Suprapubic skin (tissue), 4 donors: Measurements from ENCODE around the gene SVIL. TPM values are rescaled to one million over a fixed set of nuclear protein-coding genes. Genes with fewer than 3 reads are reported as not detected.

Experiments used
- DNase-seq, 2 donors: peaks; one replicate each; pipeline ENCODE4 v3.0.0-alpha.2; 2019; ENCODE audit warnings: low spot score in 2 of 2
- H3K27ac ChIP-seq: fragments of 200-600 bp; sonication (generic); one replicate; pipeline ENCODE4 v1.5.1; 2019
- H3K27me3 ChIP-seq: fragments of 200-600 bp; sonication (generic); one replicate; pipeline ENCODE4 v1.5.1; 2019
- H3K36me3 ChIP-seq: fragments of 200-600 bp; sonication (generic); one replicate; pipeline ENCODE4 v1.5.1; 2019
- H3K4me1 ChIP-seq: fragments of 200-600 bp; sonication (generic); one replicate; pipeline ENCODE4 v1.5.1; 2019
- H3K4me3 ChIP-seq: fragments of 200-600 bp; sonication (generic); one replicate; pipeline ENCODE4 v1.5.1; 2019; ENCODE audit warnings: mild to moderate bottlenecking
- H3K9me3 ChIP-seq: fragments of 200-600 bp; sonication (generic); one replicate; pipeline ENCODE4 v1.5.1; 2019
- EP300 ChIP-seq: sonication (generic); formaldehyde crosslinking; IDR thresholded peaks from one replicate; pipeline ENCODE4 v1.6.1; 2017; ENCODE audit warnings: antibody characterized with exemption
- POLR2A ChIP-seq, 2 donors: fragments of 450-650 bp; IDR thresholded peaks; one replicate each; pipeline ENCODE4 v1.6.1; 2017; ENCODE audit warnings: antibody characterized with exemption in 2 of 2, mild to moderate bottlenecking in 2 of 2, moderate library complexity in 2 of 2
- POLR2AphosphoS5 ChIP-seq, 3 donors: sonication (generic); formaldehyde crosslinking; IDR thresholded peaks; one replicate each; pipeline ENCODE4 v1.6.1; 2017; ENCODE audit warnings: antibody characterized with exemption in 3 of 3
- whole genome bisulfite sequencing: methylation state at CpG from one replicate; pipeline ENCODE4 v1.1.5; 2018; 5-methylcytosine and 5-hydroxymethylcytosine counted together
- total RNA-seq, 4 donors: library from RNA; depleted of rRNA; stranded (reverse); fragments of >200 nt; gene quantifications; one replicate each; pipeline ENCODE4 v1.1.0, GENCODE V29; 2016
- TF ChIP-seq, protein P1 (sequence below), 2 donors: fragments of 200-600 bp in 1 of 2; fragments of 450-650 bp in 1 of 2; sonication (generic) in 1 of 2; IDR thresholded peaks; one replicate each; pipeline ENCODE4 v1.5.1; 2016 to 2019; ENCODE audit warnings: antibody characterized with exemption in 2 of 2, mild to moderate bottlenecking in 1 of 2, moderate library complexity in 1 of 2

SVIL gene
- total RNA-seq, 4 donors from 2014 or later, result 52.9 to 129 (median 72.1) TPM

DNA sequence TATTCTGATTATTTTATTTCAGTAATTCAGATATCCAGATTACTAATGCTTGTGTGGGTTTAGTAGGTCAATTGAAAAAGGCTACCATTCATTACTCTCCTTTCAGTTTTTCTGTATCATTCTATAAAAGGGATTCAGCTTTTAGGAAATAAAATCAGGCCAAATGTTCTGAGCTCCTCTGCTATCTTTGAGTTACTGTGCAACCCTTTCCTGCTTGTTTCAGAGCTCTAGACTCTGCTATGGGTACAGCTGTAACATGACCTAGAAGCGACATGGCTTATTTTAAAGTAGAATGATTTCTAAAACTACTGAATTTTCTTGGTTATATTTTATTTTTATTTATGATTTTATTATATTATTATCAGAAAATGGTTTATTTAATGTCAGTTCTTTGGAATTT, 203.1 kb downstream of the SVIL start:
- WGBS, result 97% methylated on average over 1 of the region's 1 CpG
- no peak for DNase-seq

DNA sequence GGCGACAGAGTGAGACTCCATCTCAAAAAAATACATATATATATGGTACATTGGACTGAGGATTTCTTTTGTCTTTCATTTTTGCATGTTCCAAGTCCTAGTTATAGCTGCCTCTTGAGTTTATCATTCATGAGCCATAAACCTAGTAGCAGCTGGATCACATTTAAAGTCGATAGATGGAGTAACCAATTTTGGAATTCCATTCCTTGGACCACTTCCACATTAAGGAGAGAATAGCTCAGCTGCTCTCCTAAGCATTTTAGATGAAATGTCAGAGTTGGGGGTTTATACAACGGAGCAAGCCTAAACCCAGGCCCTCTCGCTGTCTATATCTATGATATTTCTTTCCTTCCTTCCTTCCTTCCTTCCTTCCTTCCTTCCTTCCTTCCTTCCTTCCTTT, 204.7 kb downstream of the SVIL start:
- no peak for TF ChIP-seq POLR2A (IDR thresholded peaks at IDR 0.05)
- TF ChIP-seq, protein P1, sequence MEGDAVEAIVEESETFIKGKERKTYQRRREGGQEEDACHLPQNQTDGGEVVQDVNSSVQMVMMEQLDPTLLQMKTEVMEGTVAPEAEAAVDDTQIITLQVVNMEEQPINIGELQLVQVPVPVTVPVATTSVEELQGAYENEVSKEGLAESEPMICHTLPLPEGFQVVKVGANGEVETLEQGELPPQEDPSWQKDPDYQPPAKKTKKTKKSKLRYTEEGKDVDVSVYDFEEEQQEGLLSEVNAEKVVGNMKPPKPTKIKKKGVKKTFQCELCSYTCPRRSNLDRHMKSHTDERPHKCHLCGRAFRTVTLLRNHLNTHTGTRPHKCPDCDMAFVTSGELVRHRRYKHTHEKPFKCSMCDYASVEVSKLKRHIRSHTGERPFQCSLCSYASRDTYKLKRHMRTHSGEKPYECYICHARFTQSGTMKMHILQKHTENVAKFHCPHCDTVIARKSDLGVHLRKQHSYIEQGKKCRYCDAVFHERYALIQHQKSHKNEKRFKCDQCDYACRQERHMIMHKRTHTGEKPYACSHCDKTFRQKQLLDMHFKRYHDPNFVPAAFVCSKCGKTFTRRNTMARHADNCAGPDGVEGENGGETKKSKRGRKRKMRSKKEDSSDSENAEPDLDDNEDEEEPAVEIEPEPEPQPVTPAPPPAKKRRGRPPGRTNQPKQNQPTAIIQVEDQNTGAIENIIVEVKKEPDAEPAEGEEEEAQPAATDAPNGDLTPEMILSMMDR (IDR thresholded peaks at IDR 0.05), result no peak
- TF ChIP-seq EP300, result no peak
- TF ChIP-seq POLR2AphosphoS5 (IDR thresholded peaks at IDR 0.05), result no peak
- 70% methylated on average over 4 of the region's 4 CpGs for WGBS
- Histone ChIP-seq H3K36me3 (peaks cover 2% of the 10 kb centered on the region), H3K27ac (no peak overlapping the region), H3K27me3 (no peaks in the 10 kb centered on the region), H3K4me1 (no peaks in the 10 kb centered on the region), H3K4me3 (no peak overlapping the region), H3K9me3 (no peaks in the 10 kb centered on the region)
- no peak for DNase-seq

More for the DNA sequence above, 203.1 kb downstream of the SVIL start:
- no peak overlapping the region for H3K4me3 ChIP-seq
- no peak overlapping the region for H3K27ac ChIP-seq
- H3K36me3 ChIP-seq, result no peaks in the 10 kb centered on the region
- H3K4me1 ChIP-seq, result no peaks in the 10 kb centered on the region
- TF ChIP-seq, protein P1 (IDR thresholded peaks at IDR 0.05), result no peak
- TF ChIP-seq EP300, result no peak
- TF ChIP-seq POLR2AphosphoS5 (IDR thresholded peaks at IDR 0.05), result no peak
- no peak for TF ChIP-seq POLR2A (IDR thresholded peaks at IDR 0.05)
- H3K27me3 ChIP-seq, result no peaks in the 10 kb centered on the region
- no peaks in the 10 kb centered on the region for H3K9me3 ChIP-seq

DNA sequence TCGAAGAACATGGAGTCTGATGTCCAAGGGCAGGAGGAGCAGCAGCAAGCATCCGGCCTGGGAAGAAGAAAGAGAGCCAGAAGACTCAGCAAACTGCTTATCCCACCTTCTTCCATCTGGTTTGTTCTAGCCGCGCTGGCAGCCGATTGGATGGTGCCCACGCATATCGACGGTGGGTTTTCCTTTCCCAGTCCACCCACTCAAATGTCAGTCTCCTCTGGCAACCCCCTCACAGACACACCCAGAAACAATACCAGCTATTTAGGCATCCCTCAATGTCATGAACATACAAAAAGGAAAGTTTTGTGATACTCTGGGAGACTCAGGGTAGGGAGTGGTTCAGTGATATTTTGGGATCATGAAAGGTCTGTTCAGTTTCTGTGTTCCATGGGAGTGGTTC, 206.3 kb downstream of the SVIL start:
- H3K9me3 ChIP-seq, result no peaks in the 10 kb centered on the region
- H3K27me3 ChIP-seq, result no peaks in the 10 kb centered on the region
- peaks cover 9% of the 10 kb centered on the region for H3K36me3 ChIP-seq
- TF ChIP-seq EP300 (no peak), POLR2A (IDR thresholded peaks at IDR 0.05) (no peak), POLR2AphosphoS5 (IDR thresholded peaks at IDR 0.05) (no peak)
- TF ChIP-seq, protein P1 (IDR thresholded peaks at IDR 0.05), result no peak
- no peaks in the 10 kb centered on the region for H3K4me1 ChIP-seq
- no peak overlapping the region for H3K4me3 ChIP-seq
- DNase-seq, result no peak
- 86% methylated on average over 8 of the region's 8 CpGs for WGBS
- no peak overlapping the region for H3K27ac ChIP-seq

DNA sequence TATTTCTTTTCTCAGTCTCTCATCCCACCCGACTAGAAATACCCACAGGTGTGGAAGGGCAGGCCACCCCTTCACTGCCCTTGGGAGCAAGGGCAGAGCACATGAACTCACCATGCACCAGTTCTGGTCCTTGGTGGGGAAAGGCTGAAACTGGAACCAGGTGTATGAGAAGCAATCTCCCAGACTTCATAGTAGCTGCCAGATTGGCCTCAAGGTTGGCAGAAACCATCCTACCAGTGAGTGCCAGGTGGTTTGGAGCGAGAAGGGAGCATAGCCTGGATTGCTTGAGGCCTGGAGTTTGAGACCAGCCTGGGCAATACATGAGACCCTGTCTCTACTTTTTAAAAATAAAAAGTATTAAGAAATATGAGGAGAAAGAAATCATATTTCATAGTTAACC, 207.1 kb downstream of the SVIL start:
- no peak for TF ChIP-seq POLR2A (IDR thresholded peaks at IDR 0.05)
- no peak for TF ChIP-seq POLR2AphosphoS5 (IDR thresholded peaks at IDR 0.05)
- no peak for TF ChIP-seq EP300
- TF ChIP-seq, protein P1 (IDR thresholded peaks at IDR 0.05), result no peak
- H3K36me3 ChIP-seq, result peaks cover 9% of the 10 kb centered on the region
- 74% methylated on average over 2 of the region's 2 CpGs for WGBS
- no peak overlapping the region for H3K4me3 ChIP-seq
- no peaks in the 10 kb centered on the region for H3K9me3 ChIP-seq
- no peak overlapping the region for H3K27ac ChIP-seq
- no peak for DNase-seq
- H3K27me3 ChIP-seq, result no peaks in the 10 kb centered on the region
- no peaks in the 10 kb centered on the region for H3K4me1 ChIP-seq

DNA sequence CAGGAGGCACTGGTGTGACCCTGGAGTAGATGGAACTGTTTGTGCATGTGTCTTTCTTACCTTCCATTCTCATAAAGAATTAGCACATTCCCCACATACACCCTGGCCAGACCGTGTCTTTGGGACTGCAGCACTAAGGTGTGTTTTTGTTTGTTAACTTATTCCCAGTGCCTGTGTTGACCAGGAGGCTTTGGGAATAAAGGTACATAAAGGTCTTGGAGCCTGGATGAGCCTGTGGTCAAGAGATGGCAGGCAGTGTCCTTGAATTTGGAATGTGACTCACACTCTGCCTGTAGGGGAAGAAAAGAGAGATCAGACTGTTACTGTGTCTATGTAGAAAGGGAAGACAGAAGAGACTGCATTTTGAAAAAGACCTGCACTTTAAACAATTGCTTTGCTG, 208.4 kb downstream of the SVIL start:
- WGBS, result 85% methylated on average over 1 of the region's 1 CpG

More for the DNA sequence above, 208.4 kb downstream of the SVIL start:
- Histone ChIP-seq H3K9me3 (no peaks in the 10 kb centered on the region), H3K27ac (no peak overlapping the region), H3K4me1 (no peaks in the 10 kb centered on the region), H3K36me3 (peaks cover 19% of the 10 kb centered on the region), H3K27me3 (no peaks in the 10 kb centered on the region), H3K4me3 (no peak overlapping the region)
- no peak for DNase-seq
- TF ChIP-seq POLR2AphosphoS5 (IDR thresholded peaks at IDR 0.05) (no peak), POLR2A (IDR thresholded peaks at IDR 0.05) (no peak), EP300 (no peak)
- TF ChIP-seq, protein P1 (IDR thresholded peaks at IDR 0.05), result no peak
